ENCODE results near the gene PADI6.

Gene PADI6

DNA sequence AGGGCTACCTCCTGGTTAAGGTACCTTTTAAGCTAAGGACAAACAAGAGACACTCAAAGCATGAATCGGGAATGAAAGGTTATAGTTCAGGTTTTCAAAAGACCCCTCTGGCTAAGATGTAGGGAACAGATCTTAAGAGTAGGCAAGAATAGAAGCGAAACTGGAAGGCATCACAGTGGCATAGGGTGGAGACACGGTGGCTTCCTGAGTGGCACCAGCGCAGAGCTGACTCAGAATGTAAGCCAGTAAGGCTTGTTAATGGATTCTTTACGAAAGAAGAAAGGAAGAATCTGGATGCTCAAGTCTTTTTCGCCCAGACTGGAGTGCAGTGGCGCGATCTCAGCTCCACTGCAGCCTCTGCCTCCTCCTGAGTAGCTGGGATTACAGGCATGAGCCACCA is 21.2 kb downstream of the PADI6 start:
- Mint-ChIP-seq H3K9me3 (no peaks in the 10 kb centered on the region), H3K4me1 (no peaks in the 10 kb centered on the region), H3K27ac (no peak overlapping the region), H3K27me3 (ENCODE audit: low read depth, poor library complexity) (peaks cover 40% of the 10 kb centered on the region), H3K36me3 (ENCODE audit: low read depth) (no peaks in the 10 kb centered on the region), H3K4me3 (no peak overlapping the region)
- DNase-seq, result no peak
- TF ChIP-seq, protein P1, sequence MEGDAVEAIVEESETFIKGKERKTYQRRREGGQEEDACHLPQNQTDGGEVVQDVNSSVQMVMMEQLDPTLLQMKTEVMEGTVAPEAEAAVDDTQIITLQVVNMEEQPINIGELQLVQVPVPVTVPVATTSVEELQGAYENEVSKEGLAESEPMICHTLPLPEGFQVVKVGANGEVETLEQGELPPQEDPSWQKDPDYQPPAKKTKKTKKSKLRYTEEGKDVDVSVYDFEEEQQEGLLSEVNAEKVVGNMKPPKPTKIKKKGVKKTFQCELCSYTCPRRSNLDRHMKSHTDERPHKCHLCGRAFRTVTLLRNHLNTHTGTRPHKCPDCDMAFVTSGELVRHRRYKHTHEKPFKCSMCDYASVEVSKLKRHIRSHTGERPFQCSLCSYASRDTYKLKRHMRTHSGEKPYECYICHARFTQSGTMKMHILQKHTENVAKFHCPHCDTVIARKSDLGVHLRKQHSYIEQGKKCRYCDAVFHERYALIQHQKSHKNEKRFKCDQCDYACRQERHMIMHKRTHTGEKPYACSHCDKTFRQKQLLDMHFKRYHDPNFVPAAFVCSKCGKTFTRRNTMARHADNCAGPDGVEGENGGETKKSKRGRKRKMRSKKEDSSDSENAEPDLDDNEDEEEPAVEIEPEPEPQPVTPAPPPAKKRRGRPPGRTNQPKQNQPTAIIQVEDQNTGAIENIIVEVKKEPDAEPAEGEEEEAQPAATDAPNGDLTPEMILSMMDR (IDR thresholded peaks at IDR 0.05), result no peak

DNA sequence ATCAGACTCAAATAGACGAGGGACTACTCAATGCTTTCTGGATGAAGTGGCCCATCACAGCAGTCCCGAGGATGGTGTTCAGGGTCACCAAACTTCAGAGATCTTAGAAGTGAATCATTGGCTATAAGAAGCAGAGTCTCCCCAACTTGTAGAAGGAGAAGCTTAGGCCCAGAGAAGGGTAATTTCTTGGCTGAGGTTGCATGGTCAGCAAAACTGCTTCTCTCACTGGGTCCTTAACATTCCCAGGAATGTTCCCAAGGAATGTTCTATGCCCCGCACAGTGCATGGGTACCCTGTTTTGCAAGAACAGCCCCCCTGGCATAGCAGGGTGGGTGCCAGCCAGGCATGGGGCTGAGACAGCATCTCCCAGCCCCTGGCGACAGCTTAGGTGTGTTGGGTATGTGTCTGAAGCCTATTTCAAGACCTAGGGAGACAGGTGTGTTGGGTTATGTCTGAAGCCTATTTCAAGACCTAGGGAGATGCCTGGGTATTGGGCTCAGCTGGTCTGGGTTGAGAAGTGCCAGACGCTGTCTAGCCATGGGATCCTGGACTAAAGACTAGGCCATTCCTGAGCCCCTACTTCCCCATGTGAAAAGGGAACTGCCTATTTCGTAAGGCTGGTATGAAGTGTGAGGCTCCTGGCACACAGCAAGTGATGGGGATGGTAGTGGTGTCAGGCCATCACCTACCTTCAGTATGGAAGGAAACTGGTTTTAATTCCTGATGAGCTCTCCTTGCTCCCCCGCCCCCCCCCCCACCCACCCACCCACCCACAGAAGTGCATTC is 26.1 kb downstream of the PADI6 start:
- TF ChIP-seq, protein P1 (IDR thresholded peaks at IDR 0.05), result no peak
- no peak for DNase-seq
- Mint-ChIP-seq H3K4me1 (peaks cover 13% of the 10 kb centered on the region), H3K27ac (no peak overlapping the region), H3K9me3 (no peaks in the 10 kb centered on the region), H3K4me3 (no peak overlapping the region), H3K36me3 (ENCODE audit: low read depth) (no peaks in the 10 kb centered on the region), H3K27me3 (ENCODE audit: low read depth, poor library complexity) (peaks cover 24% of the 10 kb centered on the region)

DNA sequence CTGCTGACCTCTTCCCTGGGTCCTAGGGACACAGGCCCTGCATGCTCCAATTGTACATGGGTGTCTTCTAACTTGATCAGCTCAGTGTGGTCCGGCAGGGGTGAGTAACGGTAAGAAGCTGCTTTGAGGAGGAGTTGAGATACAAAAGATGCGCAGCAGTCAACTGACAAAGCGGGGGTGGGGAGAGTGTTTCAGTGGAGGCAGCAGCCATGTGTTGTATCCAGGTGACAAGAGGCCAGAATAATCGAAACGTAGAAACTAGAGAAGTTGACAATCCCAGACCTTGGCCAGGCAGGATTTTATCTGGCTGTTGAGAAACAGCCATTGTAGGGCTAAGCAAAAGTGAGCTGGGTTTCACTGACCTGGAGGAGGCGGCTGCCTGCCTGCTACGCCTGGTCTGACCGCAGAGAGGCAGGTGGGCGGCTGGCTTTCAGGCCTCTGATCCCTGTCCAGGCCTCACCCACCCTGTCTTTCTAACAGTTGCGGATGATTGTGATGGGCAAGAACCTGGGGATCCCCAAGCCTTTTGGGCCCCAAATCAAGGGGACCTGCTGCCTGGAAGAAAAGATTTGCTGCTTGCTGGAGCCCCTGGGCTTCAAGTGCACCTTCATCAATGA is 28.8 kb downstream of the PADI6 start:
- DNase-seq, result peak; percentile 18
- H3K4me3 Mint-ChIP-seq, result no peak overlapping the region
- TF ChIP-seq, protein P1 (IDR thresholded peaks at IDR 0.05), result no peak
- peaks cover 15% of the 10 kb centered on the region for H3K27me3 Mint-ChIP-seq (ENCODE audit: low read depth, poor library complexity)
- H3K36me3 Mint-ChIP-seq (ENCODE audit: low read depth), result no peaks in the 10 kb centered on the region
- peaks cover 30% of the 10 kb centered on the region for H3K4me1 Mint-ChIP-seq
- no peaks in the 10 kb centered on the region for H3K9me3 Mint-ChIP-seq
- peak overlapping the region; percentile 65 for H3K27ac Mint-ChIP-seq

DNA sequence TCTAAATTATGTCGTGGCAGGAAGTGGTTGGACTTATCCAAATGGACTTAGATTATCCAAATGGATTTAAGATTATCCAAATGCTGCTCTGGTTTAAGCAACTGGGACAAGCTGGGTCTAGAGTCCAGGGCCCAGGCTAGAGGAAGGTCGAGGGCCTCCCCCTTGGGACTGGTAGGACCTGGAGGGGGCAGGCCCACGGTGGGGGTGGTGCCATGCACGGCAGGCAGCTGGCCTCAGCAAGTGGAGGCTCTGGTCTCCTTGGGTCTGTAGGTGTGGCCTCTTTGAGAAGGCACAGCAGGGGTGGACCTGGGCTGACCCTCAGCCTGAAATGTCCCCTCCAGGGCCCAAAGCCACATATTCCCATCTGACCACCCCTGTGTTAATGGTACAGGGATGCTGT is 29.8 kb downstream of the PADI6 start:
- H3K4me3 Mint-ChIP-seq, result no peak overlapping the region
- H3K36me3 Mint-ChIP-seq (ENCODE audit: low read depth), result peaks cover 4% of the 10 kb centered on the region
- no peaks in the 10 kb centered on the region for H3K9me3 Mint-ChIP-seq
- H3K4me1 Mint-ChIP-seq, result peaks cover 36% of the 10 kb centered on the region
- TF ChIP-seq, protein P1 (IDR thresholded peaks at IDR 0.05), result no peak
- H3K27me3 Mint-ChIP-seq (ENCODE audit: low read depth, poor library complexity), result peaks cover 9% of the 10 kb centered on the region
- no peak overlapping the region for H3K27ac Mint-ChIP-seq
- DNase-seq, result no peak

DNA sequence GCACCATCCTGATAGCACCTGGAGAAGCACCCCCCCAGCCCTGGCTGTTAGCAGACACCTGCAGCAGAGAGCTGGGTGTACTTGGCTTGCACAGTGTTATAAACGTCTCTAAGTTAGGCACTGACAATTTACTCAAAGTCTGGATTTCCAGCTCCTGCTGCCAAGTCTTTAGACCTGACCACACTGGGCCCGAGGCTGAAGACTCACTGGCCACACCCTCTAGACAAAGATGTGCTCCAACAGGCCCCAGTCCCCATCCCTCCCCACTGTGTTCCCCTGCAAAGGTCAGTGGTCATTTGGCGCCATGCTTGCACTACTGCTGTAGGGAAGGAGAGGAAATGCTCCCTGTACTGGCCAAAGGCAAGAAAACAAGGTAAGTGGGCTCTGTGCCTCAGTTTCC is 31.1 kb downstream of the PADI6 start:
- H3K4me3 Mint-ChIP-seq, result no peak overlapping the region
- H3K27me3 Mint-ChIP-seq (ENCODE audit: low read depth, poor library complexity), result peaks cover 4% of the 10 kb centered on the region
- no peak for DNase-seq
- peaks cover 37% of the 10 kb centered on the region for H3K4me1 Mint-ChIP-seq
- H3K27ac Mint-ChIP-seq, result no peak overlapping the region
- H3K9me3 Mint-ChIP-seq, result no peaks in the 10 kb centered on the region
- peaks cover 16% of the 10 kb centered on the region for H3K36me3 Mint-ChIP-seq (ENCODE audit: low read depth)
- TF ChIP-seq, protein P1 (IDR thresholded peaks at IDR 0.05), result no peak

Measured in nephron progenitor cell (in vitro differentiated cells).